Gastroesophageal sphincter (tissue), 4 donors: ENCODE measurements around the gene RFLNA. TPM values are rescaled to one million over a fixed set of nuclear protein-coding genes. Genes with fewer than 3 reads are reported as not detected.

Experiments
- ATAC-seq: fragments of 150-250 bp; one replicate; pipeline ENCODE4 v1.9.1; 2016; ENCODE audit warnings: mild to moderate bottlenecking, moderate library complexity
- H3K27ac ChIP-seq, 4 donors: fragments of 200-600 bp; sonication (generic) in 3 of 4; 1 replicate in 3 of 4; 2 replicates in 1 of 4; pipeline ENCODE4 v1.5.1; 2016 to 2019
- H3K27me3 ChIP-seq: fragments of 200-600 bp; sonication (generic); one replicate; pipeline ENCODE4 v1.5.1; 2019
- H3K36me3 ChIP-seq, 2 donors: fragments of 200-600 bp; sonication (generic); one replicate each; pipeline ENCODE4 v1.5.1; 2019; ENCODE audit warnings: control low read depth in 1 of 2
- H3K4me1 ChIP-seq, 3 donors: fragments of 200-600 bp; sonication (generic); 1 replicate in 2 of 3; 2 replicates in 1 of 3; pipeline ENCODE4 v1.5.1; 2016 to 2019; ENCODE audit warnings: control low read depth in 2 of 3
- H3K4me3 ChIP-seq, 2 donors: fragments of 200-600 bp; sonication (generic); one replicate each; pipeline ENCODE4 v1.5.1; 2019; ENCODE audit warnings: mild to moderate bottlenecking in 1 of 2, moderate library complexity in 1 of 2
- H3K9me3 ChIP-seq, 3 donors: fragments of 200-600 bp; sonication (generic); one replicate each; pipeline ENCODE4 v1.5.1; 2017 to 2019; ENCODE audit warnings: control low read depth in 2 of 3
- EP300 ChIP-seq: sonication (generic); formaldehyde crosslinking; IDR thresholded peaks from one replicate; pipeline ENCODE4 v1.6.1; 2017; ENCODE audit warnings: antibody characterized with exemption, mild to moderate bottlenecking
- POLR2A ChIP-seq, 2 donors: fragments of 450-650 bp; IDR thresholded peaks; one replicate each; pipeline ENCODE4 v1.6.1; 2017; ENCODE audit warnings: antibody characterized with exemption in 2 of 2, mild to moderate bottlenecking in 2 of 2, moderate library complexity in 1 of 2
- POLR2AphosphoS5 ChIP-seq: sonication (generic); formaldehyde crosslinking; IDR thresholded peaks from one replicate; pipeline ENCODE4 v1.6.1; 2017; ENCODE audit warnings: antibody characterized with exemption
- WGBS, 2 donors: methylation state at CpG; one replicate each; pipeline ENCODE4 v1.1.5; 2018; ENCODE audit warnings: low coverage in 1 of 2; 5-methylcytosine and 5-hydroxymethylcytosine counted together
- total RNA-seq, 4 donors: library from RNA; depleted of rRNA; stranded (reverse); fragments of >200 nt; gene quantifications; one replicate each; pipeline ENCODE4 v1.1.0, GENCODE V29; 2016
- TF ChIP-seq, protein P1 (sequence below), 4 experiments: fragments of 200-600 bp in 2 of 4; fragments of 450-650 bp in 2 of 4; sonication (generic) in 1 of 4; IDR thresholded peaks; one replicate each; pipeline ENCODE4 v1.5.1; 2017 to 2019; ENCODE audit warnings: antibody characterized with exemption in 4 of 4, mild to moderate bottlenecking in 2 of 4, moderate library complexity in 2 of 4

Gene RFLNA
- total RNA-seq, 4 donors from 2014 or later, result 0.39 to 1.2 (median 0.54) TPM; not detected in 1

DNA sequence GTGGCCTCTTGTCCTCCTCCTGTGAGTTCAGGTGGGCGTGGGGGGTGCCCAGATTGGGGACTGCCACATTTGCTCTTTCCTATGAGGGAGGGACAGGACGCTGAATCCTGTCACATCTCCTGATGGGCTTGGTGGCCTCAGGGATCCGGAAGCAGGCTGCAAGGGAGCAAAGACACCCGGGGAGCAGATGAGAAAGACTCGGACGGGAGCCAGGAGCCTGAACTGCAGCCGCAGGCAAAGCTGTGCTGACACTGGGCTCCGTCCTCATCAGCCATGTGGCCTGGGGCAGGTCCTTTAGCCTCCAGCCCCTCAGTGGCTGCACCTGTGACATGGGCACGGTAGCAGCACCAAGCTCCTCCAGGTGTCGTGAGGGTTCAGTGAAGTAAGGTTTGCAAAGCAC, 40.8 kb upstream of the RFLNA start:
- H3K27me3 ChIP-seq, result peaks cover 37% of the 10 kb centered on the region
- no peaks in the 10 kb centered on the region for H3K9me3 ChIP-seq
- no CpG with 5 or more reads among the region's 10 CpGs for WGBS, 2 donors
- no peaks in the 10 kb centered on the region for H3K4me1 ChIP-seq
- no peak for ATAC-seq
- H3K36me3 ChIP-seq, result no peaks in the 10 kb centered on the region
- H3K4me3 ChIP-seq, result no peak overlapping the region
- TF ChIP-seq POLR2A (IDR thresholded peaks at IDR 0.05) (no peak), EP300 (no peak), POLR2AphosphoS5 (no peak)
- TF ChIP-seq, protein P1, sequence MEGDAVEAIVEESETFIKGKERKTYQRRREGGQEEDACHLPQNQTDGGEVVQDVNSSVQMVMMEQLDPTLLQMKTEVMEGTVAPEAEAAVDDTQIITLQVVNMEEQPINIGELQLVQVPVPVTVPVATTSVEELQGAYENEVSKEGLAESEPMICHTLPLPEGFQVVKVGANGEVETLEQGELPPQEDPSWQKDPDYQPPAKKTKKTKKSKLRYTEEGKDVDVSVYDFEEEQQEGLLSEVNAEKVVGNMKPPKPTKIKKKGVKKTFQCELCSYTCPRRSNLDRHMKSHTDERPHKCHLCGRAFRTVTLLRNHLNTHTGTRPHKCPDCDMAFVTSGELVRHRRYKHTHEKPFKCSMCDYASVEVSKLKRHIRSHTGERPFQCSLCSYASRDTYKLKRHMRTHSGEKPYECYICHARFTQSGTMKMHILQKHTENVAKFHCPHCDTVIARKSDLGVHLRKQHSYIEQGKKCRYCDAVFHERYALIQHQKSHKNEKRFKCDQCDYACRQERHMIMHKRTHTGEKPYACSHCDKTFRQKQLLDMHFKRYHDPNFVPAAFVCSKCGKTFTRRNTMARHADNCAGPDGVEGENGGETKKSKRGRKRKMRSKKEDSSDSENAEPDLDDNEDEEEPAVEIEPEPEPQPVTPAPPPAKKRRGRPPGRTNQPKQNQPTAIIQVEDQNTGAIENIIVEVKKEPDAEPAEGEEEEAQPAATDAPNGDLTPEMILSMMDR (IDR thresholded peaks at IDR 0.05), result no peak
- H3K27ac ChIP-seq, result no peak overlapping the region

DNA sequence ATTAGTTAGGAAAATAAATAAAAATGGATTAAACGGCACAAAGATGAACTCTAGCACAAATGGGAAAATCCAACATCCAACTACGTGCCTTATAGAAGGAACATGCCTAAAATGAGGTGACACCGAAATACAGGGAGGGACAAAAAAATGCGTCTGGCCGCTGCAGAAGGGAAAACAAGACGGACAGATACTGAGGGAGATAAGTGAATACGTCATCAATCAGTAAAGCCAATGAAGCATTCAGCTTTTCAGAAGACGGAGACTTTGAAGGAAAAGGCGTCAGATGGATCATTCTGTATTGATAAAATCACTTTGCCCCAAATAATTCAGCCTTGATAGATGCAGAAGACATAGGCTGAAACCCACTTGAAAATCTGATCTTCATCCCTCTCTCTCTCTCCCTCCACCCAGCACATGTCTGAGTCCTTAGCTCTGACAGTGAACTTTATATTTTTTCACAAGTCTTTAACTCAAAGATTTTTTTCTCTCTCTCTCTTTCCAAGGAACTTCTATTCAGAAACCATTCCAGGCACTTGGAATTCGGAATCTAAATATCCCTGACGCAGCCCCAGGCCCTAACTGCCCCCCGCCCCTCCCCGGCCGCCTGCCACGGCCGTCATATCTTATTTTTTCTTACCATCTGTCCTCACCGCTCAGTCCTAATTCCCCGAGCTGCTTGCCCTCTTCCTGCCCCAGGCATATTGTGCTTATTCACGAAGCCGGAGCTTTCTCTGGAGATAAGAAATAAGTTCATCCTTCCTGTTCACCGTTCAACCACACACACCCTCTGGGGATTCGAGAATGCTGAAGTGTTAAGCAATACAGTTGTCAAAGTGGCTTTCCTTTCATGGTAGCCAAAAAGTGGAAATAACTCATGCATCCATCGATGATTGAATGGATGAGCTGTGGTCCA, 35.5 kb upstream of the RFLNA start:
- Histone ChIP-seq H3K27me3 (peaks cover 48% of the 10 kb centered on the region), H3K9me3 (no peaks in the 10 kb centered on the region), H3K4me1 (no peaks in the 10 kb centered on the region), H3K27ac (no peak overlapping the region), H3K36me3 (no peaks in the 10 kb centered on the region), H3K4me3 (no peak overlapping the region)
- no peak for ATAC-seq
- WGBS, 2 donors, result 18 to 22% methylated on average over 17 to 23 of the region's 23 CpGs
- no peak for TF ChIP-seq EP300
- no peak for TF ChIP-seq POLR2AphosphoS5
- no peak for TF ChIP-seq POLR2A (IDR thresholded peaks at IDR 0.05)
- TF ChIP-seq, protein P1 (IDR thresholded peaks at IDR 0.05), result no peak

DNA sequence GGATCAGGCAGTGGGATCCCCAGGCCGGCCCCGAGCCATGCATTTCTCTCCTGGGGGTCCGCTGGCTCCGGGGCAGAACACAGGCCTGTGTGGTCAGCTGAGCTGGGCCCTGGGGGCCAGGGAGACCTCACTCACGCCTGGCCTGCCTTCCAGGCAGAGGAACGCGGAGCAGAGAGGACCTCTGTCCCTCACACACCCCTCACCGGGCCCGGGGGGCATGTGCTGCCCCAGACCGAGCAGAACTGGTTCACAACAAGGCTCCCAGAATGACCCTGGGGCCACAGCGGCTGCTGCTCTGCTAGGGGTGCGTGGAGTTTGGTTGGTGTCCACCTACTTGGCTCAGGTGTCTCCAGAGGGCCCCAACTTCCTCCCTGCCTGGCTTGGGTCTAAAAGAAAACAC, 33.0 kb upstream of the RFLNA start:
- ATAC-seq, result no peak
- no peaks in the 10 kb centered on the region for H3K36me3 ChIP-seq

DNA sequence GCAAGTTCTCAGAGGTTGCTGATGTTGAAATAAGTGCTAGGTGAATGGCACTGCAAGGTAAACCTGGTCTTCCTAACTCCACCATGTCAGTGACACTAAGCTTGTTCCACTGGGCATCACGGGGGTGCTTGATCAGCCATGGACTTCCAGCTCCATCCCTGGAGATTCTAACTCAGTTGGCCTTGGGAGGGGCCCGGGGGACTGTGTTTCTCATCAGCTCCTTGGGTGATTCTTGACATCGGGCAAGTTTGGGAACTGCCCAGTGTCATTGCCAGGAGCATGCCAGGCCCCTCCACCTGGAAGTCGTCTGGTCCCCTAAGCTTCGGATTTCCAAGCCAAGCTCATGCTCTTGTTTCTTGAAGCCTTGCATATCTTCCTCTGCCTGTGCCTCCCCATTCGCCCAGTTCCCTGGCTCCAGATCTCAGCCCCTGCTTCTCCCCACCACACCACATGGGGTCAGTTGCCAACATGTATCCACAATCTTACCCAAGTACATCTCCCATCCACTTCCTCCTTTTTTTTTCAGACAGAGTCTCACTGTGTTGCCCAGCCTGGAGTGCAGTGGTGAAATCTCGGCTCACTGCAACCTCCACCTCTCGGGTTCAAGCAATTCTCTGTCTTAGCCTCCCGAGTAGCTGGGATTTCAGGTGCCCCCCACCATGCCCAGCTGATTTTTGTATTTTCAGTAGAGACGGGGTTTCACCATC, 30.7 kb upstream of the RFLNA start:
- WGBS, 2 donors, result 90 to 100% methylated on average over 8 of the region's 10 CpGs

More for the DNA sequence above, 33.0 kb upstream of the RFLNA start:
- H3K9me3 ChIP-seq, result no peaks in the 10 kb centered on the region
- 100% methylated on average over 1 of the region's 12 CpGs; no CpG with 5 or more reads in 1 of the 2 donors for WGBS, 2 donors
- no peak for TF ChIP-seq POLR2A (IDR thresholded peaks at IDR 0.05)
- no peak overlapping the region for H3K4me3 ChIP-seq
- H3K27ac ChIP-seq, result no peak overlapping the region
- peaks cover 43% of the 10 kb centered on the region for H3K27me3 ChIP-seq
- H3K4me1 ChIP-seq, result no peaks in the 10 kb centered on the region

DNA sequence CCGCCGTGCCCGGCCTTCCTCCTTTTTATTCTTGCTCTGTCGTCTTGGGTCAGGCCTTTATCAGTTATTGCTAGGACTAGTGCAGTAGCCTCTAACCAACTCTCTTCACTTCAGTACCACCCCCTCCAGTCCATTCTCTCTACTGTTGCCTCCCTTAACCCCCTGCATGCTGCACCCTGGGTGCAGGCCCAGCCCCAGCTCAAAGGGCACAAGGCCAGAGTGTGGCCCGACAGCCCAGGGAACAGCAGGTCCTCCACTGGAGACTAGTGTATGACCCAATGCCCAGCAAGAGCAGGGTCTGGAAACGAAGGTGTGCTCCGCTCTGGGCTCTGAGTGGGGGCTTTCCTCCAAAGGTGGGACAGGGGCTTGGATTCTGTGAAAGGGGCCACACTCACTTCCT, 30.0 kb upstream of the RFLNA start:
- ATAC-seq, result no peak
- Histone ChIP-seq H3K27ac (no peak overlapping the region), H3K9me3 (no peaks in the 10 kb centered on the region), H3K36me3 (no peaks in the 10 kb centered on the region), H3K4me1 (no peaks in the 10 kb centered on the region), H3K27me3 (peaks cover 37% of the 10 kb centered on the region), H3K4me3 (no peak overlapping the region)
- 83% methylated on average over 4 of the region's 7 CpGs; no CpG with 5 or more reads in 1 of the 2 donors for WGBS, 2 donors
- TF ChIP-seq, protein P1 (IDR thresholded peaks at IDR 0.05), result no peak
- TF ChIP-seq POLR2AphosphoS5 (no peak), POLR2A (IDR thresholded peaks at IDR 0.05) (no peak), EP300 (no peak)

More for the DNA sequence above, 30.7 kb upstream of the RFLNA start:
- Histone ChIP-seq H3K27ac (no peak overlapping the region), H3K9me3 (no peaks in the 10 kb centered on the region), H3K36me3 (no peaks in the 10 kb centered on the region), H3K27me3 (peaks cover 37% of the 10 kb centered on the region), H3K4me3 (no peak overlapping the region), H3K4me1 (no peaks in the 10 kb centered on the region)
- TF ChIP-seq EP300 (no peak), POLR2AphosphoS5 (no peak), POLR2A (IDR thresholded peaks at IDR 0.05) (no peak)
- TF ChIP-seq, protein P1 (IDR thresholded peaks at IDR 0.05), result no peak
- ATAC-seq, result no peak
